HepG2 (cell line): ENCODE data around the gene ZNF853. TPM values are rescaled to one million over a fixed set of nuclear protein-coding genes. Genes with fewer than 3 reads are reported as not detected.

Experiments used
- ATAC-seq: fragments of 200-7000 bp; cut with Tn5 transposase; 3 replicates; pipeline ENCODE4 v1.9.1; 2020; ENCODE audit warnings: mild to moderate bottlenecking, moderate library complexity
- BruUV-seq: library from RNA; stranded (reverse); fragments of 400-500 nt; replicated peaks from 2 replicates; lab custom pipeline; 2021; lab: Mats Ljungman, UMichigan
- CTCF ChIA-PET: fragments of 300-600 bp; formaldehyde crosslinking; extraction: SDS; loops from one replicate; lab custom pipeline; 2021; ENCODE audit warnings: low total read pairs, inconsistent platforms, low intra/inter-chr PET ratio; lab: Yijun Ruan, JAX
- POLR2A ChIA-PET: fragments of 350-600 bp; sonication (Branson Sonifier 250); formaldehyde crosslinking; loops from one replicate; lab custom pipeline; 2020; ENCODE audit warnings: antibody characterized with exemption, inconsistent platforms; lab: Yijun Ruan, JAX
- DNase-seq: peaks from one replicate; pipeline ENCODE4 v3.0.0-alpha.2; 2015; ENCODE audit warnings: low spot score
- FAIRE-seq: peaks from 3 replicates; lab custom pipeline; 2011; peaks lifted over from hg19 to GRCh38; lab: Jason Lieb, UNC
- H2AFZ ChIP-seq: one replicate; pipeline ENCODE4 v1.6.1; 2011; ENCODE audit warnings: low read length, inconsistent platforms
- H3K27ac ChIP-seq: fragments of 300-600 bp; 3 replicates; pipeline ENCODE4 v1.8.0; 2011; ENCODE audit warnings: mixed run types, mild to moderate bottlenecking, mixed read lengths, low read length, inconsistent platforms; ENCODE audit not compliant: insufficient read depth; ENCODE audit errors: extremely low read length
- H3K27me3 ChIP-seq, 2 experiments: fragments of 200-600 bp in 1 of 2; 2 replicates in 1 of 2; 3 replicates in 1 of 2; pipeline versions ENCODE4 v1.6.0 to v1.8.0; 2011; ENCODE audit warnings: low read length in 2 of 2, mild to moderate bottlenecking in 2 of 2, moderate library complexity in 2 of 2, inconsistent platforms in 1 of 2; ENCODE audit not compliant: insufficient read depth in 2 of 2, control insufficient read depth in 1 of 2
- H3K36me3 ChIP-seq, 2 experiments: fragments of 200-600 bp in 1 of 2; replicated peaks in 1 of 2; 2 replicates in 1 of 2; 3 replicates in 1 of 2; pipeline versions ENCODE4 v1.5.1 to v1.8.0; 2011; ENCODE audit warnings: low read length in 2 of 2, inconsistent platforms in 1 of 2; ENCODE audit not compliant: insufficient read depth in 2 of 2, control insufficient read depth in 1 of 2
- H3K4me1 ChIP-seq: 2 replicates; pipeline ENCODE4 v1.5.1; 2012; ENCODE audit warnings: low read length, inconsistent platforms; ENCODE audit not compliant: insufficient read depth
- H3K4me2 ChIP-seq: 2 replicates; pipeline ENCODE4 v1.6.0; 2011; ENCODE audit warnings: low read depth, low read length, inconsistent platforms
- H3K4me3 ChIP-seq, 3 experiments: fragments of 200-600 bp in 1 of 3; sonication (generic), shearing (Covaris generic) in 1 of 3; replicated peaks in 1 of 3; 2 replicates each; pipeline ENCODE4 v1.5.1; 2011 to 2016; ENCODE audit warnings: low read length in 3 of 3, inconsistent platforms in 2 of 3, low read depth in 2 of 3, mild to moderate bottlenecking in 2 of 3, control low read depth in 1 of 3, mixed read lengths in 1 of 3; ENCODE audit not compliant: insufficient read depth in 1 of 3
- H3K79me2 ChIP-seq: one replicate; pipeline ENCODE4 v1.6.1; 2011; ENCODE audit warnings: low read length, inconsistent platforms; ENCODE audit not compliant: insufficient read depth
- H3K9ac ChIP-seq: 2 replicates; pipeline ENCODE4 v1.6.0; 2011; ENCODE audit warnings: mild to moderate bottlenecking, low read depth, low read length, inconsistent platforms; ENCODE audit not compliant: insufficient read depth
- H3K9me3 ChIP-seq: 2 replicates; pipeline ENCODE4 v1.5.1; 2012; ENCODE audit warnings: mild to moderate bottlenecking, low read length
- H4K20me1 ChIP-seq: 2 replicates; pipeline ENCODE4 v1.6.0; 2011; ENCODE audit warnings: inconsistent platforms, mild to moderate bottlenecking, low read length, moderate library complexity; ENCODE audit not compliant: insufficient read depth
- CEBPB ChIP-seq: IDR thresholded peaks from 2 replicates; pipeline ENCODE4 v1.6.1; 2011; ENCODE audit warnings: low read depth, low read length, improper control_type of control experiment, borderline replicate concordance
- HBP1 ChIP-seq: IDR thresholded peaks from 2 replicates; pipeline ENCODE4 v1.6.1; 2016; ENCODE audit warnings: low read depth, control low read depth
- MEF2D ChIP-seq: sonication (generic); formaldehyde crosslinking; IDR thresholded peaks from 2 replicates; pipeline ENCODE4 v1.5.1; 2020; ENCODE audit warnings: mild to moderate bottlenecking, missing genetic modification reagents
- NR1H2 ChIP-seq: sonication (generic); formaldehyde crosslinking; IDR thresholded peaks from 2 replicates; pipeline ENCODE4 v1.8.1; 2022; ENCODE audit warnings: low read depth, missing genetic modification reagents, borderline replicate concordance
- RAD21 ChIP-seq: fragments of 450-650 bp; formaldehyde crosslinking; IDR thresholded peaks from 2 replicates; pipeline ENCODE4 v1.5.0; 2020; ENCODE audit warnings: mild to moderate bottlenecking
- RFXANK ChIP-seq: IDR thresholded peaks from 2 replicates; pipeline ENCODE4 v1.6.1; 2016
- SMAD3 ChIP-seq: sonication (generic); formaldehyde crosslinking; IDR thresholded peaks from 2 replicates; pipeline ENCODE4 v1.4.0; 2020; ENCODE audit warnings: missing genetic modification reagents
- TFAP4 ChIP-seq: sonication (generic); IDR thresholded peaks from 2 replicates; pipeline ENCODE4 v1.6.1; 2016; ENCODE audit warnings: low read depth, borderline replicate concordance
- THAP11 ChIP-seq: IDR thresholded peaks from 2 replicates; pipeline ENCODE4 v1.6.1; 2016; ENCODE audit warnings: missing biosample characterization, missing genetic modification reagents
- YEATS2 ChIP-seq: sonication (generic); formaldehyde crosslinking; IDR thresholded peaks from 2 replicates; pipeline ENCODE4 v1.4.0; 2020; ENCODE audit warnings: missing genetic modification reagents, borderline replicate concordance
- ZBTB10 ChIP-seq: sonication (generic); formaldehyde crosslinking; IDR thresholded peaks from 2 replicates; pipeline ENCODE4 v1.4.0; 2020; ENCODE audit warnings: missing genetic modification reagents, borderline replicate concordance
- ZBTB7B ChIP-seq: sonication (generic); formaldehyde crosslinking; IDR thresholded peaks from 2 replicates; pipeline ENCODE4 v1.4.0; 2020; ENCODE audit warnings: missing genetic modification reagents
- ZNF331 ChIP-seq: sonication (generic); formaldehyde crosslinking; IDR thresholded peaks from 2 replicates; pipeline ENCODE4 v1.4.0; 2020; ENCODE audit warnings: missing genetic modification reagents
- ZNF468 ChIP-seq: sonication (generic); formaldehyde crosslinking; IDR thresholded peaks from 2 replicates; pipeline ENCODE4 v1.8.0; 2022; ENCODE audit warnings: mild to moderate bottlenecking, moderate library complexity, missing genetic modification reagents
- WGBS: methylation state at CpG from one replicate; pipeline ENCODE4 v1.1.6; 2017; ENCODE audit warnings: low lambda C conversion rate; 5-methylcytosine and 5-hydroxymethylcytosine counted together
- in situ Hi-C: cut with HindIII; loops from 2 replicates; pipeline ENCODE4 v1.10.0; 2017; ENCODE audit warnings: low pct_unique_long_range_greater_than_20kb; ENCODE audit not compliant: extremely low pct_ligation_motif_present
- intact Hi-C: fragments of 100-400 bp; cut with micrococcal nuclease; formaldehyde crosslinking; loops from one replicate; pipeline ENCODE4 v1.10.0; 2022; ENCODE audit not compliant: unreplicated experiment
- polyA plus RNA-seq, 8 experiments: library from polyadenylated mRNA; depleted of rRNA in 3 of 8; stranded (reverse) in 7 of 8; unstranded in 1 of 8; fragments of >200 nt; fragmentation: Illumina TruSeq in 4 of 8; extraction: Trizol in 4 of 8; gene quantifications; 2 replicates each; pipeline versions ENCODE4 v1.2.1 to v1.2.3, GENCODE V29; 2011 to 2016; ENCODE audit warnings: low read depth in 4 of 8, missing spikeins in 1 of 8, mixed read lengths in 1 of 8; ENCODE audit not compliant: insufficient read depth in 1 of 8
- total RNA-seq, 5 experiments: library from RNA; depleted of rRNA; stranded (reverse); fragments of >200 nt; fragmentation: Illumina TruSeq; extraction: Trizol; gene quantifications; 2 replicates each; pipeline ENCODE4 v1.2.3, GENCODE V29; 2016; ENCODE audit warnings: low read depth in 1 of 5

ZNF853 gene
- total and polyA plus RNA-seq, 2 of the 13 experiments (the other 11 are each of a cell fraction or from before 2014, with no cell fraction given), result 2.1 to 6.2 TPM

GRCh38 chr7:6577369-6578113 lies 37.9 kb upstream of the ZNF853 start, which contains the start of gene ZDHHC4 (continued):
- peak; percentile 62; the same call in 1 of the 2 replicates for TF ChIP-seq MEF2D
- no peak for TF ChIP-seq ZNF468
- TF ChIP-seq, all 625 proteins: peak for 253

- ATAC-seq (peak; percentile 72), FAIRE-seq (peak; percentile 98), DNase-seq (peak; percentile 99)
- intact Hi-C loops (no loop called here), in situ Hi-C loops (no loop called here)
- H2AFZ ChIP-seq, result no peak overlapping the region
- 4% methylated on average over 12 of the region's 18 CpGs for WGBS
- peak overlapping the region; percentile 98 for H3K27ac ChIP-seq
- H3K4me3 ChIP-seq, result peak overlapping the region; percentile 86 to 90 (median 87)
- no peaks in the 10 kb centered on the region for H4K20me1 ChIP-seq
- H3K36me3 ChIP-seq, result peaks cover 9 to 31% of the 10 kb centered on the region in 2 experiments
- peaks cover 68% of the 10 kb centered on the region for H3K4me1 ChIP-seq
- ChIA-PET POLR2A (interaction anchor here (0.8 to 5.1 kb wide), 16 partner anchors 9 to 797 kb away, joined by 3 to 105 read pairs (median 4); partner anchors contain the start of genes DAGLB, INTS15 and RNF216), CTCF (interaction anchor here (0.7 kb wide), 1 partner anchor 12 kb away, joined by 4 read pairs; the partner anchor contains the start of gene INTS15)
- BruUV-seq, result TSS peak; percentile 71
- no peaks in the 10 kb centered on the region for H3K9me3 ChIP-seq
- peak overlapping the region; percentile 93 for H3K4me2 ChIP-seq
- H3K9ac ChIP-seq, result peak overlapping the region; percentile 97
- H3K79me2 ChIP-seq, result peaks cover 17% of the 10 kb centered on the region
- H3K27me3 ChIP-seq, result no peaks in the 10 kb centered on the region
- TF ChIP-seq ZBTB10 (CRISPR knock-in tag) (no peak), RFXANK (CRISPR knock-in tag) (0 out of 2 replicates have a peak, but pooled peaks have one; percentile 26), HBP1 (CRISPR knock-in tag) (no peak), THAP11 (CRISPR knock-in tag) (peak; percentile 76), YEATS2 (CRISPR knock-in tag) (peak; percentile 30; the same call in 1 of the 2 replicates), RAD21 (CRISPR knock-in tag) (0 out of 2 replicates have a peak, but pooled peaks have one; percentile 12), SMAD3 (CRISPR knock-in tag) (peak; percentile 91), CEBPB (peak; percentile 89), NR1H2 (CRISPR knock-in tag) (no peak), TFAP4 (peak; percentile 34; the same call in 1 of the 2 replicates), ZNF331 (CRISPR knock-in tag) (peak; percentile 63), ZBTB7B (CRISPR knock-in tag) (peak; percentile 67; the same call in 1 of the 2 replicates)
Measured at GRCh38 chr7:6578114-6579084, 37.0 kb upstream of the ZNF853 start.
